HL-60 (cell line): ENCODE data around the gene C16orf90.

Experiments
- DNase-seq, 2 experiments: peaks; one replicate each; pipeline ENCODE4 v3.0.0-alpha.2; 2010 to 2020; ENCODE audit warnings: low read depth in 1 of 2, low spot score in 1 of 2
- H3K27ac ChIP-seq: fragments of 250-450 bp; sonication (Bioruptor Pico); replicated peaks from 2 replicates; pipeline ENCODE4 v1.5.1; 2020; ENCODE audit warnings: mild to moderate bottlenecking, moderate library complexity
- H3K27me3 ChIP-seq: fragments of 250-450 bp; sonication (Bioruptor Pico); 2 replicates; pipeline ENCODE4 v1.5.1; 2021; ENCODE audit warnings: mild to moderate bottlenecking, moderate library complexity; ENCODE audit not compliant: insufficient read depth, poor library complexity, severe bottlenecking
- H3K4me3 ChIP-seq: replicated peaks from 2 replicates; pipeline ENCODE4 v1.5.1; 2011; ENCODE audit warnings: mild to moderate bottlenecking, control low read depth, low read length; ENCODE audit not compliant: insufficient read depth
- GABPA ChIP-seq: IDR thresholded peaks from 2 replicates; pipeline ENCODE4 v1.6.1; 2012; ENCODE audit warnings: low read depth
- POLR2AphosphoS5 ChIP-seq: IDR thresholded peaks from 2 replicates; pipeline ENCODE4 v1.6.1; 2012; ENCODE audit warnings: low read depth
- SPI1 ChIP-seq: IDR thresholded peaks from 2 replicates; pipeline ENCODE4 v1.6.1; 2012; ENCODE audit warnings: low read depth, mild to moderate bottlenecking, borderline replicate concordance
- TF ChIP-seq, protein P1 (sequence below): IDR thresholded peaks from 2 replicates; pipeline ENCODE4 v1.6.1; 2012; ENCODE audit warnings: low read depth; ENCODE audit not compliant: insufficient replicate concordance
- TF ChIP-seq, protein P2 (sequence below): IDR thresholded peaks from one replicate; pipeline ENCODE4 v1.5.1; 2011; ENCODE audit warnings: low read length, control low read depth, inconsistent platforms; ENCODE audit not compliant: insufficient read depth

C16orf90 gene

DNA sequence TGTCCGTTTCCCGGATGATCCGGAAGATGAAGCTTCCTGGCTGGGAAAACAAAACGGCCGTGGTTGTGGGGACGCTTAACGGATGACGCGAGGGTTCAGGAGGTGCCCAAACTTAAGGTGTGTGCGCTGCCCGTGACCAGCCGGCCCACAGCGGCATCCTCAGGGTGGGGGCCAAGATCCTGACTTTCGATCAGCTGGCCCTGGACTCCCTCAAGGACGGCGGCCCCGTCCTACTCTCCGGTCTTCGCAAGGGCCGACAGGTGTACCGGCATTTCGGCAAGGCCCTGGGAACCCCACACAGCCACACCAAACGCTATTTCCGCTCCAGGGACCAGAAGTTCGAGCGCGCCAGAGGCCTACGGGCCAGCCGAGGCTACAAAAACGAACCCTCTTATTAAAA, 1.1 kb upstream of the C16orf90 start:
- TF ChIP-seq SPI1 (no peak), POLR2AphosphoS5 (no peak), GABPA (no peak)
- TF ChIP-seq, protein P1, sequence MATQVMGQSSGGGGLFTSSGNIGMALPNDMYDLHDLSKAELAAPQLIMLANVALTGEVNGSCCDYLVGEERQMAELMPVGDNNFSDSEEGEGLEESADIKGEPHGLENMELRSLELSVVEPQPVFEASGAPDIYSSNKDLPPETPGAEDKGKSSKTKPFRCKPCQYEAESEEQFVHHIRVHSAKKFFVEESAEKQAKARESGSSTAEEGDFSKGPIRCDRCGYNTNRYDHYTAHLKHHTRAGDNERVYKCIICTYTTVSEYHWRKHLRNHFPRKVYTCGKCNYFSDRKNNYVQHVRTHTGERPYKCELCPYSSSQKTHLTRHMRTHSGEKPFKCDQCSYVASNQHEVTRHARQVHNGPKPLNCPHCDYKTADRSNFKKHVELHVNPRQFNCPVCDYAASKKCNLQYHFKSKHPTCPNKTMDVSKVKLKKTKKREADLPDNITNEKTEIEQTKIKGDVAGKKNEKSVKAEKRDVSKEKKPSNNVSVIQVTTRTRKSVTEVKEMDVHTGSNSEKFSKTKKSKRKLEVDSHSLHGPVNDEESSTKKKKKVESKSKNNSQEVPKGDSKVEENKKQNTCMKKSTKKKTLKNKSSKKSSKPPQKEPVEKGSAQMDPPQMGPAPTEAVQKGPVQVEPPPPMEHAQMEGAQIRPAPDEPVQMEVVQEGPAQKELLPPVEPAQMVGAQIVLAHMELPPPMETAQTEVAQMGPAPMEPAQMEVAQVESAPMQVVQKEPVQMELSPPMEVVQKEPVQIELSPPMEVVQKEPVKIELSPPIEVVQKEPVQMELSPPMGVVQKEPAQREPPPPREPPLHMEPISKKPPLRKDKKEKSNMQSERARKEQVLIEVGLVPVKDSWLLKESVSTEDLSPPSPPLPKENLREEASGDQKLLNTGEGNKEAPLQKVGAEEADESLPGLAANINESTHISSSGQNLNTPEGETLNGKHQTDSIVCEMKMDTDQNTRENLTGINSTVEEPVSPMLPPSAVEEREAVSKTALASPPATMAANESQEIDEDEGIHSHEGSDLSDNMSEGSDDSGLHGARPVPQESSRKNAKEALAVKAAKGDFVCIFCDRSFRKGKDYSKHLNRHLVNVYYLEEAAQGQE: no peak
- TF ChIP-seq, protein P2, sequence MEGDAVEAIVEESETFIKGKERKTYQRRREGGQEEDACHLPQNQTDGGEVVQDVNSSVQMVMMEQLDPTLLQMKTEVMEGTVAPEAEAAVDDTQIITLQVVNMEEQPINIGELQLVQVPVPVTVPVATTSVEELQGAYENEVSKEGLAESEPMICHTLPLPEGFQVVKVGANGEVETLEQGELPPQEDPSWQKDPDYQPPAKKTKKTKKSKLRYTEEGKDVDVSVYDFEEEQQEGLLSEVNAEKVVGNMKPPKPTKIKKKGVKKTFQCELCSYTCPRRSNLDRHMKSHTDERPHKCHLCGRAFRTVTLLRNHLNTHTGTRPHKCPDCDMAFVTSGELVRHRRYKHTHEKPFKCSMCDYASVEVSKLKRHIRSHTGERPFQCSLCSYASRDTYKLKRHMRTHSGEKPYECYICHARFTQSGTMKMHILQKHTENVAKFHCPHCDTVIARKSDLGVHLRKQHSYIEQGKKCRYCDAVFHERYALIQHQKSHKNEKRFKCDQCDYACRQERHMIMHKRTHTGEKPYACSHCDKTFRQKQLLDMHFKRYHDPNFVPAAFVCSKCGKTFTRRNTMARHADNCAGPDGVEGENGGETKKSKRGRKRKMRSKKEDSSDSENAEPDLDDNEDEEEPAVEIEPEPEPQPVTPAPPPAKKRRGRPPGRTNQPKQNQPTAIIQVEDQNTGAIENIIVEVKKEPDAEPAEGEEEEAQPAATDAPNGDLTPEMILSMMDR: no peak
- Histone ChIP-seq H3K4me3 (no peak overlapping the region), H3K27ac (no peak overlapping the region), H3K27me3 (no peaks in the 10 kb centered on the region)
- no peak for DNase-seq

DNA sequence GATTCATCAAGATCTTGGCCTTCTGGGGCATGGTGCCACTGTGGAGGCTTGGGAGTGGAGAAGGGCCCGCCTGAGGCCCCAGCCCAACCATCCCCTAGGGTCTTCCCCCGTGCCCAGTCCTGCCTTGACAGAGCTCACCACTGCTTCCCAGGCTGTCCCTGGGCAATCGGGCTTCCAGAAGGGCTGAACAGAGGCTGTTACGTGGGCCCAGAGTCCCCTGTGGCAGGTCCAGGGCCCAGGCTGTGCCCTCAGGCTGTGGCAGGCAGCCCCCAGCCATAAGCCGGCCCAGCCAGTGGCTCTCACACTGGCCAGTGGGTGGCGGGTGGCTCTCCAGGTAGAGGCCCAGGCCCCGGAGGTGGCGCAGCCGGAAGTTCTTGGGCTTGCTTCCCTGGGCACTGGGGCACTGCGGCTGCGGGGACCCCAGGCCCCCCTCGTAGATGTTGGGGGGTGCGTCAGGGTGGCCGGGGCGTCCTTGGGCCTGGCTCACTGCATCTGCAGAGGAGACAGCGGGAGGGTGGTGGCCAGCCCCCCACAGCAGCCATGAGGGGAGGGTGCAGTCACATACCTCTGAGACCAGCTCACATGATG, 809 bp downstream of the C16orf90 start:
- Histone ChIP-seq H3K27ac (no peak overlapping the region), H3K27me3 (no peaks in the 10 kb centered on the region), H3K4me3 (no peak overlapping the region)
- TF ChIP-seq, protein P1: no peak
- no peak for TF ChIP-seq POLR2AphosphoS5
- TF ChIP-seq, protein P2: no peak
- TF ChIP-seq GABPA: no peak
- no peak for TF ChIP-seq SPI1
- no peak for DNase-seq

DNA sequence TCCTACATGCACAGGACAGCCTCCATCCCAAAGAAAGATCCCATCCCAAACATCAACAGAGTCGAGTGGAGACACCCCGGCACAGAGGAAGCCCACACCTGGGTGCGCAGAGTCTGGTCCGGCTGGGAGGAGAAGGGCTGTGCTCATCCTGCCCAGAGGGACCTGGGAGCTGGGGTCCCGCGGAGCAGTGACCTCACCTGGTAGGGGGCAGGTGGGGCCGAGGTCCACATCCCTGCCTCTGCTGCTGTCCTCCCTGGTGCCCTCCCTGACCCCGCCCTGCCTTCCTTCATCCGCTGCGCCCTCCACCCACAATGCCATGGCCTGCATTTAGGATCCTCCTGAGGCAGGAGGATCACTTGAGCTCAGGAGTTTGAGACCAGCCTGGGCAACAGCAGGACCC, 2.9 kb downstream of the C16orf90 start:
- TF ChIP-seq GABPA (no peak), SPI1 (no peak), POLR2AphosphoS5 (no peak)
- TF ChIP-seq, protein P1: no peak
- TF ChIP-seq, protein P2: no peak
- Histone ChIP-seq H3K27ac (no peak overlapping the region), H3K27me3 (no peaks in the 10 kb centered on the region), H3K4me3 (no peak overlapping the region)
- no peak for DNase-seq
